Activated CD8-positive, alpha-beta memory T cell treated with anti-CD3 and anti-CD28 coated beads for 36 hours (primary cell): Measurements from ENCODE around the gene IPO5. TPM values are rescaled to one million over a fixed set of nuclear protein-coding genes. Genes with fewer than 3 reads are reported as not detected.
"Not testable (repeated sequence)": the region's sequence is repeated elsewhere in the genome, so short reads cannot be mapped to it uniquely, and the experiment has no call there.

Experiments
- CTCF ChIA-PET: fragments of 350-600 bp; sonication (Branson Sonifier 250); formaldehyde crosslinking; loops from one replicate; lab custom pipeline; 2021; ENCODE audit warnings: antibody characterized with exemption; lab: Charles Lee
- POLR2A ChIA-PET: fragments of 350-600 bp; sonication (Branson Sonifier 250); formaldehyde crosslinking; loops from one replicate; lab custom pipeline; 2021; ENCODE audit warnings: antibody characterized with exemption; lab: Charles Lee
- total RNA-seq, 2 experiments: library from RNA; stranded (reverse); gene quantifications; one replicate each; pipeline ENCODE4 v1.2.3, GENCODE V29; 2021

The IPO5 gene
- total RNA-seq, 2 experiments from 2014 or later: 243 to 258 TPM

GRCh38 chr13:98041081-98041820 lies 87.8 kb downstream of the IPO5 start:
- CTCF ChIA-PET: no interaction called here
- POLR2A ChIA-PET: no interaction called here

- CTCF ChIA-PET: no interaction called here
- POLR2A ChIA-PET: no interaction called here
Measured at GRCh38 chr13:98044301-98044700, 90.8 kb downstream of the IPO5 start.

GRCh38 chr13:98047785-98048184 lies 94.3 kb downstream of the IPO5 start:
- CTCF ChIA-PET, POLR2A ChIA-PET: not testable (repeated sequence)

GRCh38 chr13:98048265-98048664 lies 94.8 kb downstream of the IPO5 start:
- ChIA-PET POLR2A (no interaction called here), CTCF (no interaction called here)

- ChIA-PET POLR2A (no interaction called here), CTCF (no interaction called here)
Measured at GRCh38 chr13:98050041-98050466, 96.6 kb downstream of the IPO5 start.

- ChIA-PET POLR2A (no interaction called here), CTCF (no interaction called here)
Measured at GRCh38 chr13:98052412-98052811, 98.9 kb downstream of the IPO5 start.

DNA sequence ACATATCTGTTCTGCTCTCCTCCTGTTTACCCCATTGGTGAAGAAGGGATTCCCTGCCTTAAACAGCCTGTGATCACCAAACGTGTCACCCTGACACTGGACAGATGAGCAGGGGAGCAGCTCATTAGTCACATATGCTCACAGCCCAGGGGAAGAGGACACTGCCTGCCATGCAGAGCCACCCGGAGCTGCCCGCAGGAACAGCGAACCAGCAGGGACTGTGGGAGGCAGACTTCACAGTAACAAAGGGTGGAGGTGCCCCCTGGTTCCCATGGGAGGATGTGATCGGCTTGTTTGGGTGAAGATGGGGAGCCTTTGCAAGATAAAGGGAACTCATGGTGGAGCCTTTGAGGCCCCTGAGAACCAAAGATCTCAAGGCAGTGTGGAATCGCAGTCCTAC lies 100.8 kb downstream of the IPO5 start:
- POLR2A ChIA-PET: no interaction called here
- CTCF ChIA-PET: interaction anchor here (0.6 to 0.7 kb wide), 2 partner anchors 294 to 349 kb away, joined by 3 to 5 read pairs; no protein-coding TSS in a partner anchor

DNA sequence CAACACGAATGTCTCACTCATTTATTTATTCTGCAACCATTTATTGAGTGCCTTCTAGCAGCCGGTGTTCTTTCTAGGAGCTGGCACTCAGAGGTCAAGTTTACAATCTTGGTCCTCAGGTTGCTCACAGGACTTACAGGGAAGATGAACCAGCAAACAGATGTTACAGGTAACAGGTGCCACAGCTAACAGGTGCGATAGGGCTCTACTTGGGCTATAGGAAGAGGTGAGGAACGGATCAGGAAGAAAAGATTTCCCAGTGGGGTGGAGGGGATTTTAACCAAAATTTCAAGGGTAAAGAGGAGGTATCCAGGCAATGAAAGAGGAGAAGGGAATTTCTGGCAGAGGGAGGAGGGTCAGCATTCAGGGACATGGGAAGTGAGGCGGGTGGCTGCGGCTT lies 102.1 kb downstream of the IPO5 start:
- ChIA-PET POLR2A (no interaction called here), CTCF (no interaction called here)

DNA sequence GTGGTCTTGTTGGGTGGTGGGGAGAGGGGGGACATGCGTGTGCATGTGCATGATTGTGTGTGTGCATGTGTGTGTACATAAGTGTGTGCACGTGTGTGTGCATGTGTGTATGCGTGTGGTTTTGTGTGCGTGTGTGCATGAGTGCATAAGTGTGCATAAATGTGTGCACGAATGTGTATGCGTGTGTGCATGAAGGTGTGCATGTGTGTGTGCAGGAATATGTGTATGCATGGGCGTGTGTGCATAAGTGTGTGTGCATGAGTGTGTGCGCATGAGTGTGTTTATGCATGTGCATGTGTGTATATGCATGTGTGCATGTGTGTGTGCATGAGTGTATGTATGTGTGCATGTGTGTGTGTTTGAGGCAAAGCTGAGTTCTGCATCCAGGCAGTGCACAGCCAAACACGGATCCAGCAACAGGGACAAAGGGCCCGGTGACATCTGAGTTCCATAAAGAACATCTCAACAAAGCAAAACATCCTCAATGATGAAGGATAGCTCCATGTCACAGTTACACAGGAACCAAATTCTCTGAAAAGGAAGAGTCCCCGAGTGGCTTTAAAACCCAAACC lies 103.5 kb downstream of the IPO5 start:
- ChIA-PET POLR2A (no interaction called here), CTCF (no interaction called here)

DNA sequence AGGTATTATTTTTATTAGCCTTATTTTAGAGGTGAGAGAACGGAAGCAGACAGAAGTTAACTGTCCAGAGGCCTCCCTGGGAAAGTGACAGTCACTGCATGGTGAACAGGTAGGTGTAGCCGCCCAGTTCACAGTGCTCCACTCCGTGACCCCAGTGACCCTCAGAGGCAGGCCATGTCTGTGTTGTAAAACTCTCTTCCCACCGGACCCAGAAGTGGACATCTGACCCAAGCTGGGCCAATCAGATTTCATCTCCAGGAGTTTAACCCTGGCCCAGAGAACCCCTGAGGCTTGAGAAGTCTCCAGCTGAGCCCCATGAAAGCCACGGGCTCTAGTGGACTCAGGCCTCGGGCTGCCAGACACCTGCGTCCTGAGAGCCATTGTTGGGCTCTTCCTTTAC lies 105.8 kb downstream of the IPO5 start:
- CTCF ChIA-PET: no interaction called here
- POLR2A ChIA-PET: no interaction called here

GRCh38 chr13:98060282-98060681 lies 106.8 kb downstream of the IPO5 start:
- POLR2A ChIA-PET: no interaction called here

GRCh38 chr13:98065468-98065867 lies 112.0 kb downstream of the IPO5 start:
- CTCF ChIA-PET: no interaction called here
- POLR2A ChIA-PET: no interaction called here

More at GRCh38 chr13:98060282-98060681, 106.8 kb downstream of the IPO5 start:
- CTCF ChIA-PET: interaction anchor here (1.0 kb wide), 1 partner anchor 12 kb away, joined by 3 read pairs; no protein-coding TSS in a partner anchor

DNA sequence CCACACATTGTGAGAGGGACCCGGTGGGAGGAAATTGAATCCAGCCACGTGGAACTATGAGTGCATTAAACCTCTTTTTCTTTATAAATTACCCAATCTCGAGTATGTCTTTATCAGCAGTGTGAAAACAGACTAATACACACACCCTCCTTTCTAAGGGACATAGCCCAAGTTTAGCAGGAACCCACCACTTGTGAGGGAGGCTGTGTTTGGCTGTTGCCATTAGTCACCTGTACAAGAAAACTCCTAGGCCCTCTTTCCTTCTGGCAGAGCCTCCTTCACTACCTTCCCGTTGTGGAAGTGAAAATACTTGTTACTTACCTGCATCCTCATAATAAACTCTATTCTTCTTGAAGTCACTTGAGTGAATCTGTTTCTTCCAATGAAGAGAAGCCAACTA lies 113.2 kb downstream of the IPO5 start:
- ChIA-PET POLR2A (no interaction called here), CTCF (no interaction called here)

- CTCF ChIA-PET: no interaction called here
Measured at GRCh38 chr13:98068521-98068920, 115.0 kb downstream of the IPO5 start.

DNA sequence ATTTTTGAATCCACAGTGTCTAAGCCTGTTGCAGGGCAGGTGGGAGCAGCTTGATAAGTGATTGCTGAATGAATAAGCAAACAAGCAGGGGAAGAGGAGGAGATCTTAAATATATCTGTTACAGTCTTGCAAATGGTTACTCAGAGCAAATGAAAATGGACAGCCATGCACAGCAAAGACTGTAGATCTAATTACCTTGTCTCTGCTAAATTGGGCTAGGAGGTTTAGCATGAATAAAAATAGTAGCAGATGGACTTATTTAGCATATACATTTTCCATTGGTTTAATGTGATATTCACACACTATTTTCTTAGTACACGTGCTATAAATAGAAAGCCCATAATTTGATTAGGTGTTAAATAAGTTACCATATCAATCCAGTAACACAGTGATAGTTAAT lies 116.5 kb downstream of the IPO5 start:
- CTCF ChIA-PET: no interaction called here
- POLR2A ChIA-PET: no interaction called here

More at GRCh38 chr13:98068521-98068920, 115.0 kb downstream of the IPO5 start:
- POLR2A ChIA-PET: no interaction called here

DNA sequence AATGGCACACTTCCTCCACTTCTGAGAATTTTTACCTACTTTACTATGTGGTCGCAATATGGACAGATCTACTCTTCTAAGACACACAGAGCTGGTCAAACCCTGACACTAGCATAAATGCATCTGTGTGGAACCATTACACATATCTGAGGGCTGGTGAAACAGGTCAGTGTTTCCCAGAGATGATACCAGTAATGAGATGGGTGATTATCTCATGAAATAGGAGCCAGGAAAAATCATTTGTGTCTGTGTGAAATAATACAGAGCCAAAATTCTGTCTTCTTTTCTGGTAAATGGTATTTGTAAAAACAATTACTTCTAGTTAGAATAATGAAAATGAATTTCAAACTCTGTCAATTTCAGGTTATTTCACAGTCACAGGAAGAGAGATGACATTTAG lies 117.8 kb downstream of the IPO5 start:
- ChIA-PET CTCF (no interaction called here), POLR2A (no interaction called here)

GRCh38 chr13:98072476-98072875 lies 119.0 kb downstream of the IPO5 start:
- ChIA-PET POLR2A (no interaction called here), CTCF (interaction anchor here (1.4 kb wide), 1 partner anchor 12 kb away, joined by 3 read pairs; no protein-coding TSS in a partner anchor)
